Esophagus muscularis mucosa (tissue), 4 donors: ENCODE results near the gene VGLL4.

Source experiments
- EP300 ChIP-seq: sonication (generic); formaldehyde crosslinking; IDR thresholded peaks from one replicate; pipeline ENCODE4 v1.6.1; 2017; ENCODE audit warnings: antibody characterized with exemption
- POLR2A ChIP-seq: fragments of 450-650 bp; IDR thresholded peaks from one replicate; pipeline ENCODE4 v1.6.1; 2017; ENCODE audit warnings: antibody characterized with exemption, moderate library complexity, mild to moderate bottlenecking, low read depth
- TF ChIP-seq, protein P1 (sequence below), 3 experiments: fragments of 200-600 bp in 2 of 3; fragments of 450-650 bp in 1 of 3; sonication (generic) in 2 of 3; IDR thresholded peaks; one replicate each; pipeline ENCODE4 v1.5.1; 2017 to 2019; ENCODE audit warnings: antibody characterized with exemption in 3 of 3, mild to moderate bottlenecking in 2 of 3, moderate library complexity in 1 of 3

DNA sequence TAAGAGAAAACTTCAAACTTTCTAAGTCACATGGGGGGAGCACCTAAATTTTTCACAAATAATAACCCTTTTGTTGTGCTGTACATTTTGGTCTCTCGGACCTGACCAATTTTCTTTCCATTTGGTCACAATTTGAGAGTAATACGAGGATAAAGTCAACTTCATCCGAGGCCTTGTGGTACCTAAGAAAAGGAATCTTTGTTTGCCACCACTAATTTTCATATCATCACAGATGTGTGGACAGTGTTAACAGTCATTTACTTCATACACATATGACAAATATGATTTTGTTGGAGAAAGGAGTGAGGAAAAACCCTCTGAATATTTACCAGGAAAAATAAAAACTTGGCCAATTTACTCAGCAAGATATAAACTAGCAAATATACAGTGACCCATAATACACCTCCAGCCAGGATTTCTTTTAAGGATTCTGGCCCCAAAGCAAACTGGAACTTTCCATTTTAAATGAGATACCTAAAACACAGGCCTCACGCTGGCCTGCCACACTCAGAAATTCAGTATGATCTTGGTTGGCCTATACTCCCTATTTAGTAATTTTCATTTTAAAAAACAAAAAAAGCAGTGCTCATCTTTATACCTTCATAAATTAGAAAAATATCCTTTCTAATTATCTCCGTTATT is 40.7 kb downstream of the VGLL4 start:
- TF ChIP-seq EP300 (no peak), POLR2A (no peak)
- TF ChIP-seq, protein P1, sequence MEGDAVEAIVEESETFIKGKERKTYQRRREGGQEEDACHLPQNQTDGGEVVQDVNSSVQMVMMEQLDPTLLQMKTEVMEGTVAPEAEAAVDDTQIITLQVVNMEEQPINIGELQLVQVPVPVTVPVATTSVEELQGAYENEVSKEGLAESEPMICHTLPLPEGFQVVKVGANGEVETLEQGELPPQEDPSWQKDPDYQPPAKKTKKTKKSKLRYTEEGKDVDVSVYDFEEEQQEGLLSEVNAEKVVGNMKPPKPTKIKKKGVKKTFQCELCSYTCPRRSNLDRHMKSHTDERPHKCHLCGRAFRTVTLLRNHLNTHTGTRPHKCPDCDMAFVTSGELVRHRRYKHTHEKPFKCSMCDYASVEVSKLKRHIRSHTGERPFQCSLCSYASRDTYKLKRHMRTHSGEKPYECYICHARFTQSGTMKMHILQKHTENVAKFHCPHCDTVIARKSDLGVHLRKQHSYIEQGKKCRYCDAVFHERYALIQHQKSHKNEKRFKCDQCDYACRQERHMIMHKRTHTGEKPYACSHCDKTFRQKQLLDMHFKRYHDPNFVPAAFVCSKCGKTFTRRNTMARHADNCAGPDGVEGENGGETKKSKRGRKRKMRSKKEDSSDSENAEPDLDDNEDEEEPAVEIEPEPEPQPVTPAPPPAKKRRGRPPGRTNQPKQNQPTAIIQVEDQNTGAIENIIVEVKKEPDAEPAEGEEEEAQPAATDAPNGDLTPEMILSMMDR (IDR thresholded peaks at IDR 0.05), result no peak
